ENCODE measurements around the gene LTB4R.

GRCh38 chr14:24291446-24292117 is 19.7 kb upstream of the LTB4R start:
- TF ChIP-seq, protein P1, sequence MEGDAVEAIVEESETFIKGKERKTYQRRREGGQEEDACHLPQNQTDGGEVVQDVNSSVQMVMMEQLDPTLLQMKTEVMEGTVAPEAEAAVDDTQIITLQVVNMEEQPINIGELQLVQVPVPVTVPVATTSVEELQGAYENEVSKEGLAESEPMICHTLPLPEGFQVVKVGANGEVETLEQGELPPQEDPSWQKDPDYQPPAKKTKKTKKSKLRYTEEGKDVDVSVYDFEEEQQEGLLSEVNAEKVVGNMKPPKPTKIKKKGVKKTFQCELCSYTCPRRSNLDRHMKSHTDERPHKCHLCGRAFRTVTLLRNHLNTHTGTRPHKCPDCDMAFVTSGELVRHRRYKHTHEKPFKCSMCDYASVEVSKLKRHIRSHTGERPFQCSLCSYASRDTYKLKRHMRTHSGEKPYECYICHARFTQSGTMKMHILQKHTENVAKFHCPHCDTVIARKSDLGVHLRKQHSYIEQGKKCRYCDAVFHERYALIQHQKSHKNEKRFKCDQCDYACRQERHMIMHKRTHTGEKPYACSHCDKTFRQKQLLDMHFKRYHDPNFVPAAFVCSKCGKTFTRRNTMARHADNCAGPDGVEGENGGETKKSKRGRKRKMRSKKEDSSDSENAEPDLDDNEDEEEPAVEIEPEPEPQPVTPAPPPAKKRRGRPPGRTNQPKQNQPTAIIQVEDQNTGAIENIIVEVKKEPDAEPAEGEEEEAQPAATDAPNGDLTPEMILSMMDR (conservative IDR thresholded peaks at IDR 0.05 in 1 of 2, IDR thresholded peaks at IDR 0.05 in 1 of 2; ENCODE audit: low read depth in 1 of 2, low read length in 2 of 2), result no peak
- TF ChIP-seq EZH2 (IDR thresholded peaks at IDR 0.05; ENCODE audit: low read length, missing control alignments), result no peak

All from fibroblast of lung (primary cell).